ENCODE results near the gene PLCB2.

The PLCB2 gene

DNA sequence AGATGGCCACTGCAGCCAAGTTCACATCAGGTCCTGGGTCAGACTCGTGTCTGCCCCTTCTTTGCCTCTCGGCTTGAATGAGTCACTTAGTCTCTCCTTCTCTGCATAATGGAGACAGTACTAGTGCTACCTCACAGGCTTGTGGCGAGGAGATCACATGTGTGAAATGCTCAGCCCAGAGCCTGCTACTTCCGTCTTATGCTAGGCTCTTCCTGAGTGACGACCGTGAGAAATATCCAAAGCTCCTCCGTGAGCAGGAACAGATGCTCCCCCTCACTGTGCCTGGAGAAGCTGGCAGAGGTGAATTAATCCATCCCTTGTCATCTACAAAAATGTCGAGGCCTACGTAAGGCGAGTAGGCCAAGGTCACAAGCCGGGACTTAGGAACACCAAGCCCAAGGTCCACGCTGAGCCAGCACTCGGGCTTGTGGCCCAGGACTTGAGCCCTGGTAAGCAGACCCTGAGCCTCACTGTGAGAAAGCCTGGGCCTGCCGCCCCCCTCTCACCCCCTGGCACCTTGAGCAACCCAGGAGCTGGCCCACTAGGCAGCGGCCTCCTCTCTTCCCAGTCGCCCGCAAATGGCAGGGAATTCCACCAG lies 51.0 kb downstream of the PLCB2 start:
- H3K9me3 Mint-ChIP-seq = no peaks in the 10 kb centered on the region
- no peak for DNase-seq
- H3K27ac Mint-ChIP-seq = no peak overlapping the region
- peaks cover 27% of the 10 kb centered on the region for H3K27me3 Mint-ChIP-seq
- H3K4me1 Mint-ChIP-seq (ENCODE audit: low read depth) = peaks cover 8% of the 10 kb centered on the region
- H3K4me3 Mint-ChIP-seq = no peak overlapping the region
- no peaks in the 10 kb centered on the region for H3K36me3 Mint-ChIP-seq (ENCODE audit: low read depth)

DNA sequence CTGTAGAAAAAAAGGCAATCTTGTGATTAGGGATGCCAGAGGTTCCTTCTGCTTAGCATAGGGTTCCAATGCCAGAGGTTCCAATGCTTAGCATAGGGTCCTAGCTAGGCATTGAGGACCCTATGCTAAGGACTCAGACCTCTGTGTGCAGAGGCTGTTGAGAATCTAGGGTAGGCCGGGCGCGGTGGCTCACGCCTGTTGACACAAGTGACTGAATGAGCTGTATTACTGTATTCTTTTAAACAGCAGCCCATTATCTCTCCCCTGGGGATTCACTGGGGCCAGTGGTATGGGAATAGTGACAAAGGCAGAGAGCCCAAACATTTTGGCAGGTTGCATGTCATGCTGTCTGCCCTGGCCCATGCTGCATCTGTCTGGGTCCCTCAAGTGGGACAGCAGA lies 52.7 kb downstream of the PLCB2 start:
- Mint-ChIP-seq H3K4me3 (no peak overlapping the region), H3K27ac (no peak overlapping the region), H3K4me1 (ENCODE audit: low read depth) (peaks cover 8% of the 10 kb centered on the region), H3K36me3 (ENCODE audit: low read depth) (no peaks in the 10 kb centered on the region), H3K9me3 (no peaks in the 10 kb centered on the region), H3K27me3 (peaks cover 35% of the 10 kb centered on the region)
- DNase-seq = no peak

DNA sequence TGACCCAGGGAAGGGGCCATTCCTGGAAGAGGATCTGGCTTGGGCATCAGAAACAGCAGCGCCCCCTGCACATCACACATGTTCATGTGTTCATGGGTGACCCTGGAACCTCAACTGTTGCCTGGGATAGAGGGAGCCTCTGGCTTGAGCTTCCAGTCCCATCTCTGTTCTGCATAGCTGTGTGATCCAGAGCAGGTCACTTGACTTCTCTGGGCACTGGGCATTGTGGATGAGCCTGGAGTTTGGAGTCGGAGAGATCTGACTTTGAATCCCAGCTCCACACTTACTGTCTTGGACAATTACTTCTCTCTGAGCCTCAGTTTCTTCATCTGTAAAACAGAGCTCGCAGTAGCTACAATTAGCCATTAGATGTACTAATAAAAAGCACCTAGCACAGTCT lies 53.3 kb downstream of the PLCB2 start:
- H3K4me1 Mint-ChIP-seq (ENCODE audit: low read depth) = peaks cover 8% of the 10 kb centered on the region
- no peaks in the 10 kb centered on the region for H3K36me3 Mint-ChIP-seq (ENCODE audit: low read depth)
- no peak overlapping the region for H3K27ac Mint-ChIP-seq
- H3K4me3 Mint-ChIP-seq = no peak overlapping the region
- DNase-seq = no peak
- peaks cover 36% of the 10 kb centered on the region for H3K27me3 Mint-ChIP-seq
- H3K9me3 Mint-ChIP-seq = no peaks in the 10 kb centered on the region

DNA sequence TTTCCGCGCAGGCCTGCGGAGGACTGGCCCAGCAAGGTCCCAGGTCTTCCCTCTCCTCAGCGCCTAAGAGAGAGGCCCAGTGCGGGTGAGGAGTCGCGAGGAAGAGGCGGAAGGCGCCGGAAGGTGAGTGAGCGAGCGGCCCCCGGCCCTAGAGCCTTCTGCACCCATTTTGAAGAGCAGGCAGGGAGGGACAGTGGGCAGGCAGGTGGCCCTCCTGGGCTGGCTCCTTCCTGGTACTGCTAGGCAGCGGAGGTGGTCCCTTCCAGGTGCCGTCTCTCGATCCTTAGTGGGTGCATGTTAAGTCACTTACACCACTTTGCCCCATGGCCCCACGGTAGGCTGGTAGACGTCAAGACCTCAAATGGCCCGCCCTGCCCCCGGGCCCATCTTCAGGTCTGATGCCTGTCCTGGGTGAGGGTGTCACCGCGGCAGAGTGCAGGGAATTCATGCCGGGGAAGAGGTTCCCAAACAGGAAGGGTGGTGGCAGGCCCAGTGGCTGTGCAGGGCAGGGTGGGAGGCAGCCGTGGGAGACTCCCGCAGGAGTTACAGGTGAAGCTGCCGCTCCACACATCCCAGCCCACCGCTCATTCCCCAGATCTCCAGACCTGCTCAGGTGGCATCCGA lies 54.5 kb downstream of the PLCB2 start:
- H3K36me3 Mint-ChIP-seq (ENCODE audit: low read depth) = no peaks in the 10 kb centered on the region
- peak overlapping the region; percentile 65 for H3K4me3 Mint-ChIP-seq
- no peak overlapping the region for H3K27ac Mint-ChIP-seq
- H3K27me3 Mint-ChIP-seq = peaks cover 36% of the 10 kb centered on the region
- H3K9me3 Mint-ChIP-seq = no peaks in the 10 kb centered on the region
- DNase-seq = no peak
- H3K4me1 Mint-ChIP-seq (ENCODE audit: low read depth) = peaks cover 8% of the 10 kb centered on the region

DNA sequence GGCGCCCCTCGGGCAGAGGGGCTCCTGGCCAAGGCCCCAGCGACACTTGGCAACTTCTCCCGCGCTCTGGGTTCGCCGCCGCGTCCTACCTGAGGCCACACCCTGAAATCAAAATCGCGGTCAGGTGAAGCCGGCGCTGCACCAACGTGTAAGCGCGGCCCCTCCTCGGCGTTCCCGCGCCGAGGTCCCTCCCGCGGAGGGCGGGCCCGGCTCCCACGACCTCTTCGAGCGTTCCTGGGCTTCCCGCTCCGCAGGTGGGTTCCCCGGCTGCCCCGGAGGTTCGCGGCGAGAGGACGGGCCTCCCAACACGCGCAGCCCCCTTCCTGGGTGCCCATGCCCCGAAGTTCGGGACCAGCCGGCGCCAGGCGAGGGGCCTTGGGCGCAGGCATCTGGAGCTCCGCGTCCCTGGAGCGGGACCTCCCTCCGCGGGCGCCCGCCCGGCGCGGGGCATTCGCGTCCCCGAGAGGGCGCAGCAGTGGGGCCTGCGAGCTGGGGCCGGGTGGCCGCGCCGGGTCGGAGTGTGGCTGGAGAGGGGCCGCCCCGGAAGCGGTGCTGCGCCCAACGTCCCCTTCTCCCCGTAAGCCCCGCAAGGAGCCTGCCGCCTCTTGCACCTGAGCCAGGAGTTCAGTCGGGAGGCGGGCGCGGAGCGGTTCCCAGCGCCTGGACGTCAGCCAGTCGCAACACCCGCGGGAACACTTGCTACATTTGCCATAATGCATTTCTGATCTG lies 55.1 kb downstream of the PLCB2 start:
- Mint-ChIP-seq H3K36me3 (ENCODE audit: low read depth) (no peaks in the 10 kb centered on the region), H3K27ac (no peak overlapping the region), H3K4me3 (peak overlapping the region; percentile 65), H3K27me3 (peaks cover 36% of the 10 kb centered on the region), H3K9me3 (no peaks in the 10 kb centered on the region), H3K4me1 (ENCODE audit: low read depth) (peaks cover 8% of the 10 kb centered on the region)
- DNase-seq = peak; percentile 52

DNA sequence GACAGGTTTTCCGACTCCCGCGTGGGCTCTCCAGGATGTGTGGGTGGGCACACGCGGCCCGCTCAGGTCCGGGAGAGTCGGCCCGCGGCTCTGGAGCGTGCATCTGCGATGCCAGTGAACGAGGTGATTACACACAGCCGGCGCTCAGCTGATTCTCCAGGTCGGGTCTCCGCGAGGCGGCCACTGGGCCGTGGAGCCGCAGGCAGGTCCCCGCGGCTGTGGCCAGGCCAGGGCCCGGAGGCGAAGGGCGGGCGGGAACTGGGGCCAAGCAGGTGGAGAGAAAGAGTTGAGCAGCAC lies 55.6 kb downstream of the PLCB2 start:
- no peak overlapping the region for H3K4me3 Mint-ChIP-seq
- DNase-seq = no peak
- H3K9me3 Mint-ChIP-seq = no peaks in the 10 kb centered on the region
- H3K36me3 Mint-ChIP-seq (ENCODE audit: low read depth) = no peaks in the 10 kb centered on the region
- peaks cover 36% of the 10 kb centered on the region for H3K27me3 Mint-ChIP-seq
- peaks cover 8% of the 10 kb centered on the region for H3K4me1 Mint-ChIP-seq (ENCODE audit: low read depth)
- no peak overlapping the region for H3K27ac Mint-ChIP-seq

DNA sequence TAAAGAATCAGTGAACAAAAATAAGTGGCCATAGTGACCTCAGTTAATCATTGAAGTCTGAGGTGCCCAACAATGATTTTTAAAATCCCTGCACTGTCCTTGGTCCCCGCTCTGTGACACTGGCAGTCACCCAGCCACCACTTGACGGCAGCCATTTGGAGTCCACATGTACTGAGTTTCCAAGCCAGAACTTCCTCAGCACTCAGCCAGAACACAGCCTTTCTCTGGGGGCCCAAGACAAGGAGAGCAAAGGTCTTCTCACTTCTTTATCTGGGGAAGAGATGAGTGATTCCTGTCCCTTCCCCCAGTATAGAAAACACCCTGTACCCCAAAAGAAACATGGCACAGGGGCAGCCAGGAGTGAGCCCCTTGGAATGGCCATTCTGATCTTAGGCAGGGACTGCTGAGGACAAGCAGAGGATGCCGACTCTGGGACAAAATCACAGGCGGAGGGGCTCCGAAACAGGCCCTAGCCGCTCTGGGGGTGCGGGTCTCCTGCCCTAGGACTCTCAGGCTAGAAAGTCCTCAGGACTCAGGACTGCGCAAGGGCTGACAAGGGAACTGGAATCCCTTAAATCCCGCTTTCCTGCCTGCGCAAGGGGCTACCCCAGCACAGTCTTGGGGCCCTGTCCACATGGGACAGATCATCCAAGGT lies 56.1 kb downstream of the PLCB2 start:
- Mint-ChIP-seq H3K27ac (no peak overlapping the region), H3K36me3 (ENCODE audit: low read depth) (no peaks in the 10 kb centered on the region), H3K4me3 (no peak overlapping the region), H3K9me3 (no peaks in the 10 kb centered on the region), H3K4me1 (ENCODE audit: low read depth) (peaks cover 8% of the 10 kb centered on the region), H3K27me3 (peaks cover 36% of the 10 kb centered on the region)
- no peak for DNase-seq

DNA sequence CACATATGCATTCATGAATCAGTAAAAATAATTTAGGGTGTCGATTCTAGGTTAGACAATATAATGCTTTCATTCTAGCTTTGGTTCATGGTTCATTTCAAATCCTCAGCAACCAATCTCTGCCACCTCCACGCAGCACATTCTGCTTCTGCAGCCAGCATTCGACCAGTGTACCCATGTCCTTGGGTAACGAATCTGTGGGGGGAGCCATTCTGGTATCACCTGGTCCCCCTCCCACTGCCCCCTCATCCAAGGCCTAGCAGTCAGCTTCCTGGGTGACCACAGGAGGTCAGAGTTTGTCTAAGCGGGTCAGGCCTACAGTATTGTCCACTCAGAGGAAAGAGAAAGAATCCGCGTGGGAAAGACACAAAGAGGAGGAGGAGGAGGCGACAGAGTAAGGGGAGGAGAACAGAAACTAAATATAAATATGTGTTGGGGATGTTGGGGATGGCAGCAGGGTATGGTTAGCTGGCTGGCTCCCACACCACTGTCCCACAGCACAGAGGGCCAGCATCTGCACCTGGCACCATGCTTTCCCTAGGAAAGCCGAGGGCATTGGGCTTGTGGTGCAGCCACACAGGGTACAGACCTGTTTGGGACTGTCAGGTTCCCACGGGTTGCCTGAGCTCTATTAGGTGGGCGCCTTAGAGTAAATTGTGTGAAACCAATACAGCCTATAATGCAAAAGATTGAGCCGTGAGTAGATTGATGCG lies 56.8 kb downstream of the PLCB2 start:
- H3K27ac Mint-ChIP-seq = no peak overlapping the region
- H3K36me3 Mint-ChIP-seq (ENCODE audit: low read depth) = no peaks in the 10 kb centered on the region
- no peak overlapping the region for H3K4me3 Mint-ChIP-seq
- no peaks in the 10 kb centered on the region for H3K9me3 Mint-ChIP-seq
- H3K4me1 Mint-ChIP-seq (ENCODE audit: low read depth) = peaks cover 8% of the 10 kb centered on the region
- H3K27me3 Mint-ChIP-seq = peaks cover 36% of the 10 kb centered on the region
- DNase-seq = no peak

DNA sequence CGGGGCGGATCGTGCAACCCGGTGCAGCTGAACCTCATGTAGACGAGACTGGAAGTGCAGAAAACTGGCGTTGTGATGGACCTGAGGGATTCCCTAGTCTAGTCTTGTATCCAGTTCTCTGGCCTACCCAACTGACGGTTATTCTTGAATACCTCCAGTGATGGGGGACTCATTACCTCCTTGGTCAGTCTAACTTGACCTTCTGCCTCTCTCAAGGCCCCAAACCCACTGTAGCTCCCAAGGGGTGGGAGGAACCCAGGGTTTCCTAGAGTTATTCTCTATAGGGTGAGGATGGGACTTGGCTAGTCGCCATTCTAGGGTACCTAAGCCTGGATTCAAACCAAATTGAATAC lies 57.5 kb downstream of the PLCB2 start:
- H3K27ac Mint-ChIP-seq = no peak overlapping the region
- no peaks in the 10 kb centered on the region for H3K36me3 Mint-ChIP-seq (ENCODE audit: low read depth)
- peaks cover 36% of the 10 kb centered on the region for H3K27me3 Mint-ChIP-seq
- H3K9me3 Mint-ChIP-seq = no peaks in the 10 kb centered on the region
- no peak overlapping the region for H3K4me3 Mint-ChIP-seq
- peaks cover 8% of the 10 kb centered on the region for H3K4me1 Mint-ChIP-seq (ENCODE audit: low read depth)
- DNase-seq = no peak

DNA sequence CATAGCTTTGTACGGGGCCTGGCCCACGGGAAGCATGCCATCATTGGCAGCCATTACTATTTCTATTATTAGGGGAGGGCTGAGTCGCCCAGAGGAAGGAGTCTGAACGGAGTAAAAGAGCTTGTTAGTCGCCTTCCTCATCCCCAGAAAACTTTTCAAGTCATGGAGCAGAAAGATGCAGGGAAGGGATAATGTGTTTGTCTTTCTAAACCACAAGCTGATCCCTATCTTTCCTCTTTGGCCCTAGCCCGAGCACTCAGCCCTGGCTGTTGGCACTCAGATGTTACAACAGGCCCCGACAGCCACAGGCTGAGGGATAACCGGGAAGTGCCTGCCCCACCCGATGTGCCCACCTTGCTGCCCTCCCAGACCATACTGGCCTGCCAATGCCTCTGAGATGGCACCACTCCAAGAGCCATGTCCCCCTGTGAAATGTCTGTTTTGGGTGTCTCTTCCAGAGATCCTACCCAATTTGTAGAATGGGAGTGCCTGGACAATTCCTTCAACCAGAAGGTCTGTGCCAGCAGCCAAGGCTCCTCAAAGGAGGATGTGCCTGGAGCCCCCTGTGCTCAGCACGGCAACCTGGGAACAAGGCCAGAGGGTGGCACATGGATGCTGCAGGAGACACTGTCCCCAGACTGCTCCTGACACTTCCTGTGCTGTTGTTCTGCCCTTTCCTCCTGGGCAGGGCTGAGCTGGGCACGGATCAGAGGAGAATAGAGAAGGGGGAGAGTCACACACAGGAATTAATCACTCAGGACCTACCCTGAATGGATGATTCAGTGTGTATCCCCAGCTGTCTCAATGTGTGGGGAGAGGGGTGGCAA lies 58.0 kb downstream of the PLCB2 start:
- no peak overlapping the region for H3K4me3 Mint-ChIP-seq
- H3K36me3 Mint-ChIP-seq (ENCODE audit: low read depth) = no peaks in the 10 kb centered on the region
- H3K9me3 Mint-ChIP-seq = no peaks in the 10 kb centered on the region
- peaks cover 32% of the 10 kb centered on the region for H3K27me3 Mint-ChIP-seq
- peaks cover 8% of the 10 kb centered on the region for H3K4me1 Mint-ChIP-seq (ENCODE audit: low read depth)
- H3K27ac Mint-ChIP-seq = no peak overlapping the region
- DNase-seq = no peak

DNA sequence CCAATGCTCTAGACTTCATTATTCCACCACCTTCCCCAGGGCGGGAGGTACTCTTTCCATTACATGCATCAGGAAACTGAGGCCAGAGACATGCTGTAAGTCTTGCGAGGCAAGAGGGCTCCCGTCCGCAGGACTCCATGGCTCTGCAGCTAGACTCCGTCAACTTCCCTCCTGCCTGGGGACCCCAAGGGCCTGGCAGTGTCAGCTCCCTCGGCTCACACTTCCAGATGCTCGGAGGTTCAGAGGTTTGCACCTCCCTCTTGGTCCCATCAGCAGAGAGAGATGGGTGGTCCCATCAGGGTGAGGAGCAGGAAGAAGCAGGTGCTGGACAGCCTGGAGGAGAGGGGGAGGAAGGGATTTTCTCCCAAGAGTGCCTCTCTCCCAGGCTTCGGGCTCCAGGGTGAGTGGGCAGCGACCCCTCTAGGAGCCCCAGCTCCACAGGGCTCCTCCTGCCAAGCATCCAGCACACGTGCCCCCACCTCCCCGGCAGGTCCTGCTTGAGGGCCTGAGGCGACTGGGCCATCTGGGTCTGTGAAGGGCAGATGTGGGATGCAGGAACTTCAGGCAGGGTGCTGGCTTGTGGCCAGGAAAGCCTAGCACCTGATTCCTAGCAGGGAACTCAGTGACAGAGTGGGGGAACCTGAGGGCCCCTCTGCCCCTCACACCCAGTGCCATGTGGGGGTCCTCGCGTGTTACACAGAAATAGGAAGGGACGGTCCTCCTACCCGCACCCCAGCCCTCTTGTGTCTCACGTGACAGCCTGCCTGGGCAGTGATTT lies 59.5 kb downstream of the PLCB2 start:
- no peak for DNase-seq
- Mint-ChIP-seq H3K27ac (no peak overlapping the region), H3K36me3 (ENCODE audit: low read depth) (no peaks in the 10 kb centered on the region), H3K4me3 (no peak overlapping the region), H3K4me1 (ENCODE audit: low read depth) (peaks cover 4% of the 10 kb centered on the region), H3K27me3 (peaks cover 17% of the 10 kb centered on the region), H3K9me3 (no peaks in the 10 kb centered on the region)

DNA sequence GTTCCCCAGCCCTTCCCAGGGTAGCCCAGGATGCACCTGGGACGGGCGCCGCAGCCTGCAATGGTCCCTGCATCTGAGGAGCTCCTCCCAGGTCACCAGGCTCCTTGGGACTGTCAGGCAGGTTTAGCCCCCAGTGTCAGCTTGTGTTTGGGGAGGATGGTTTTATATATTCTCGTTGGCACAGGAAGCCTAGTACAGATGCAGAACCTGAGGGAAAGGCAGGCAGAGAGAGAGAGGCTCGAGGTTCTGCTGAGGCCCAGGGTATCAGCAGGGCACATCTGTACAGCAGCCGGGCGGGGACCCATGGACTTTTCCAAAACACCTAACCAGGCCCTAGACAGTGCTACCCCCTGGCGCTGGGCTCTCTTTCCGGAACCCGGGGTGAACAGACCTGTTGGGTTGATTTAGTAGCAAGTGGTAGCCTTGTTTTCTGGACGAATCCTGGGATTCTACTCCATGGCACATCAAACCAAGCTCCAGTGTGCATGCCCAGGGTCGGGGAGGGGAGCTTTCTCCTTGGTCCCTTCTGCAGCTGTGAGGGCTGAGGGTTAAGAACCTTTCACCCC lies 60.2 kb downstream of the PLCB2 start:
- Mint-ChIP-seq H3K4me1 (ENCODE audit: low read depth) (no peaks in the 10 kb centered on the region), H3K9me3 (no peaks in the 10 kb centered on the region), H3K4me3 (no peak overlapping the region), H3K36me3 (ENCODE audit: low read depth) (no peaks in the 10 kb centered on the region), H3K27ac (no peak overlapping the region), H3K27me3 (peaks cover 13% of the 10 kb centered on the region)
- DNase-seq = no peak

DNA sequence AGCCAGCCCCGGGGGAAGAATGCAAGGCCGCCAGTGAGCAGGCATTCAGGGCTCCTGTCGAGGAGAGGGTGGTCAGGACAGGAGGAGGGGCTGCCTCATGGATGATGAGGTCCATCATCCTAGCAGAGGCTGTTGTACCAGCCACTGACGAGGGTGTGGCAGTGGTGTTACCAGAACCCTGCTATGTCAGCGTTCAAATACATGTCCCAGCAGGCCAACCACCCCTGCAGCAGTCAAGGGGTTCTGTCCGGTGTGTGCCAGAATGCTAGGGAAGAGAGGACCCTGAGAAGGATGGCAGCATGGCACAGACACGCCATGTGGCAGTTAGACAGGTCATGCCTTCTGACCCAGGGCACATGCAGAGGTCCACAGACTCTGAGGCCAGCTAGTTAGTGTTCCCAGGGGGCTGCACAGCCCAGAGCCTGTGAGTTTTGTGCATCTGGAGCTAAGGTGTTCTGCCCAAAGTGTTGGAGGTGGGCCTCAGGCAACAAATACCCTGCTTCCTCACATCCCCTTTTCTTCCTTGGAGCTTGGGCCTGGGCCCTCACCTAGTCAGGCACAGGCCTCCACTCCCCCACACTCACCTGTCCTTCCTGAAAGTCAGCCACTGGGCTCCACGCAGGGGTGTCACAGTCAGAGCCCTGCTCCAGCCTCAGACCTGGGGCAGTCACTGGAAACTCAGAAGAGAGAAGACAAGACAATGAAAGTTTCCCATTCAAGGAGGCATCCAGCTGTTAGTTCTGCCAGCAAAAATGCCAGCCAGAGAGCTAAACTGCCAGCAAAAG lies 61.0 kb downstream of the PLCB2 start:
- H3K36me3 Mint-ChIP-seq (ENCODE audit: low read depth) = no peaks in the 10 kb centered on the region
- peaks cover 9% of the 10 kb centered on the region for H3K27me3 Mint-ChIP-seq
- no peaks in the 10 kb centered on the region for H3K9me3 Mint-ChIP-seq
- no peak for DNase-seq
- H3K4me1 Mint-ChIP-seq (ENCODE audit: low read depth) = no peaks in the 10 kb centered on the region
- H3K4me3 Mint-ChIP-seq = no peak overlapping the region
- no peak overlapping the region for H3K27ac Mint-ChIP-seq
